ENCODE measurements around the gene POLR2E. TPM values are rescaled to one million over a fixed set of nuclear protein-coding genes. Genes with fewer than 3 reads are reported as not detected.
"Not testable (repeated sequence)": the region's sequence is repeated elsewhere in the genome, so short reads cannot be mapped to it uniquely, and the experiment has no call there.

The POLR2E gene
- total RNA-seq, 3 donors from 2014 or later: 108 to 138 (median 133) TPM

DNA sequence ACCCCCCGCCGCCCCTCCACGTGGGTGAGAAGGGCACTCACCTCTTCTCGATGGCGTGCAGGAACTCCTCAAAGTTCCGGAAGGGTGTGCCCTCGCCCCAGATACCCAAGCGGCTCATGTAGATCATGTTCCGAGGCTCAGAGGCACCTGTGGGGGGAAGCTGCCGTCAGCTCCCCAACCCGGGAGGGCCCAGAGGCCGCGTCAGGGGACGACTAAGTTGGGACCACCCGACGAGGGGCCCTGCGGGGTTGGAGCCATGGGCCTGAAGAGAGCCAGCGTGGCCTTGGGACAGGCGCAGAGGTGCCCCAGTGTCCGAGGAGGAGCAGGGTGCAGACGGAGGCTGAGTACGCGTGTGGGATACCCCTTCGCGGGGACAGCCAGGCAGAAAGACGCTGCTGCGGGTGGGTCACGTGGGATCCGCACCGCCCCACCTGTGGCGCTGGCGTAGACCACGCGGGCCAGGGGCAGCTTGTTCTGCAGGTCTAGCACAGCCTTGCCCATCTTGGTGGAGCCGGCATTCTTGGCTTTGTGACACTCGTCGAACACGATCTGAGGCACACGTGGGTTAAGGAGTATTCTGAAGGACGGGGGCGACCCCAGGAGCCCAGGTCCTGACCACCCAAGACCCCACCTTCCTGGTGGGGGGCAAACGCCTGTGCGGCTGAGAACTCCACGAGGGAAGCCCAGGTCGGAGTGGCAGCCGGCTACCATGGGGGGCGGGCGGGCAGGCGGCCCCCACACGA, 24.5 kb upstream of the POLR2E start:
- intact Hi-C loops (cut with DNase I, micrococcal nuclease): loop anchor here (10.0 kb wide), 3 partner anchors 55 to 75 kb away; partner anchors contain the start of gene SBNO2 (in 1 of the 2)
- Histone ChIP-seq H3K9me3 (no peaks in the 10 kb centered on the region), H3K4me1 (ENCODE audit: low read depth) (peaks cover 2% of the 10 kb centered on the region), H3K36me3 (ENCODE audit: low read depth) (peaks cover 15% of the 10 kb centered on the region), H3K4me3 (no peak overlapping the region)
- ATAC-seq (no peak), DNase-seq (no peak)
- TF ChIP-seq, protein P1, sequence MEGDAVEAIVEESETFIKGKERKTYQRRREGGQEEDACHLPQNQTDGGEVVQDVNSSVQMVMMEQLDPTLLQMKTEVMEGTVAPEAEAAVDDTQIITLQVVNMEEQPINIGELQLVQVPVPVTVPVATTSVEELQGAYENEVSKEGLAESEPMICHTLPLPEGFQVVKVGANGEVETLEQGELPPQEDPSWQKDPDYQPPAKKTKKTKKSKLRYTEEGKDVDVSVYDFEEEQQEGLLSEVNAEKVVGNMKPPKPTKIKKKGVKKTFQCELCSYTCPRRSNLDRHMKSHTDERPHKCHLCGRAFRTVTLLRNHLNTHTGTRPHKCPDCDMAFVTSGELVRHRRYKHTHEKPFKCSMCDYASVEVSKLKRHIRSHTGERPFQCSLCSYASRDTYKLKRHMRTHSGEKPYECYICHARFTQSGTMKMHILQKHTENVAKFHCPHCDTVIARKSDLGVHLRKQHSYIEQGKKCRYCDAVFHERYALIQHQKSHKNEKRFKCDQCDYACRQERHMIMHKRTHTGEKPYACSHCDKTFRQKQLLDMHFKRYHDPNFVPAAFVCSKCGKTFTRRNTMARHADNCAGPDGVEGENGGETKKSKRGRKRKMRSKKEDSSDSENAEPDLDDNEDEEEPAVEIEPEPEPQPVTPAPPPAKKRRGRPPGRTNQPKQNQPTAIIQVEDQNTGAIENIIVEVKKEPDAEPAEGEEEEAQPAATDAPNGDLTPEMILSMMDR (IDR thresholded peaks at IDR 0.05): no peak

DNA sequence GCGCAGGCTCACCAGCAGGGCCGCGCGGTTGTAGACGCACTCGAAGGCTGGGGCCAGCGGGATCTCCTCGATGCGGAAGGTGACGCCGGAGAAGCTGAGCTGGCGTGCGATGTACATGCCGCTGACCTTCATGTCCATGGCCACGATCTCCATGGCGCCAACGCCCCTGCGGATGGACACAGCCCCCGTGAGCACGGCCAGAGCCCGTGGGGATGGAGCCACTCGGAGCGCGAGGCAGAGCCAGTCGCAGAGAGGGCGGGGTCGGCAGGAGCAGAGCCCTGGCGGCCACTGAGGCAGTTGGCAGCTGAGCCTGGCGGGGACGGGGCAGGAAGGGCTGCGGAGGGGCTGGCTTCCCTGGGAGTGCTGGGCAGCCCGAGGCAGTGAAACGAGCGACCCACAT, 23.8 kb upstream of the POLR2E start:
- peaks cover 3% of the 10 kb centered on the region for H3K4me1 ChIP-seq (ENCODE audit: low read depth)
- DNase-seq (peak in 1 of 3 donors; percentile 55), ATAC-seq (no peak)
- no peak overlapping the region for H3K4me3 ChIP-seq
- no peaks in the 10 kb centered on the region for H3K9me3 ChIP-seq
- peaks cover 15% of the 10 kb centered on the region for H3K36me3 ChIP-seq (ENCODE audit: low read depth)
- TF ChIP-seq, protein P1 (IDR thresholded peaks at IDR 0.05): no peak
- intact Hi-C loops (cut with DNase I, micrococcal nuclease): loop anchor here (10.0 kb wide), 2 partner anchors 66 to 76 kb away; no protein-coding TSS in a partner anchor

GRCh38 chr19:1117654-1118053, 22.5 kb upstream of the POLR2E start:
- H3K4me1 ChIP-seq (ENCODE audit: low read depth): peaks cover 8% of the 10 kb centered on the region
- DNase-seq: no peak

GRCh38 chr19:1116726-1117581, 21.8 kb upstream of the POLR2E start:
- intact Hi-C loops (cut with DNase I, micrococcal nuclease): loop anchor here (10.0 kb wide), 2 partner anchors 68 to 78 kb away; no protein-coding TSS in a partner anchor
- peaks cover 12% of the 10 kb centered on the region for H3K4me1 ChIP-seq (ENCODE audit: low read depth)
- H3K9me3 ChIP-seq: no peaks in the 10 kb centered on the region
- H3K4me3 ChIP-seq: no peak overlapping the region
- peaks cover 7% of the 10 kb centered on the region for H3K36me3 ChIP-seq (ENCODE audit: low read depth)
- TF ChIP-seq, protein P1 (IDR thresholded peaks at IDR 0.05): no peak
- no peak for ATAC-seq
- DNase-seq: no peak

More at GRCh38 chr19:1117654-1118053, 22.5 kb upstream of the POLR2E start:
- intact Hi-C loops (cut with DNase I, micrococcal nuclease): loop anchor here (10.0 kb wide), 2 partner anchors 67 to 77 kb away; no protein-coding TSS in a partner anchor
- no peak overlapping the region for H3K4me3 ChIP-seq
- H3K36me3 ChIP-seq (ENCODE audit: low read depth): peaks cover 14% of the 10 kb centered on the region
- no peaks in the 10 kb centered on the region for H3K9me3 ChIP-seq
- TF ChIP-seq, protein P1 (IDR thresholded peaks at IDR 0.05): no peak
- no peak for ATAC-seq

DNA sequence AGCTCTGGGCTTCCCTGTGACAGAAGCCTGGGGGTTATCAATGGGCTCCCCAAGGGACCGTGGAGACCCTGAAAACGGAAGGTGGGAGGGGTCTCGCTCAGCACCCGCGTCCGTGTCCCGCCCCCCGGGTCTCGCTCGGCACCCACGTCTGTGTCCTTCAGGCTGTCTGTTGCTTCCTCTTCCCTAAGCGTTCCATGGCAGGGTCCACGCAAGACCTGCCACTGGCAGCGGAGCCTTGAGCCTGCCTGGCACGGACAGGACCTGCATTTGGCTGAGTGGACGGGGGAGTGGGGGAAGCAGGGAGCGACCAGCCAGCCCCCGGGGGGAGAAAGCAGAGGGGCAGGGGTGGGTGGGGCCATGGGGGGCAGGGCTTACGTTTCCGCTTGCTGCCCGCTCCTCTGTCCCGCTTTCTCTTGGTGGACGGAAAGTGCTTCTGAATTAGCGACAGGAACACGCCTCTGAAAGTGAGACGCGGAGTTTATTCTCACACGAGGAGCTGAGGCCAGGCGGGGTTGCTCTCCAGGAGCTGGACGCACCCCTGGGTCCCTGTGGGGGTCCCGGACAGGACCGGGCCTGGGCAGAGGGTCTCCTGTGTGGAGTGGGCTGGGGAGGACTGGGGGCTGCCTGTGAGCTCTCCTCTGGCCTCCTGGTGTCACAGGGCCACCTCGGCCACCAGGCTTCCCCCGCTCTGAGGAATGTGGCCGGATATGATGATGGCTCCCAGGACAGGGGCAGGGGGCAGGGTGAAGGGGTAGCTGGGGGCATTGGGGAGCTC, 20.7 kb upstream of the POLR2E start:
- Histone ChIP-seq H3K4me3 (no peak overlapping the region), H3K4me1 (ENCODE audit: low read depth) (peaks cover 12% of the 10 kb centered on the region), H3K36me3 (ENCODE audit: low read depth) (peaks cover 7% of the 10 kb centered on the region), H3K9me3 (no peaks in the 10 kb centered on the region)
- ATAC-seq (no peak), DNase-seq (no peak)
- intact Hi-C loops (cut with DNase I, micrococcal nuclease): loop anchor here (10.0 kb wide), 2 partner anchors 69 to 79 kb away; no protein-coding TSS in a partner anchor
- TF ChIP-seq, protein P1 (IDR thresholded peaks at IDR 0.05): no peak

GRCh38 chr19:1114728-1115127, 19.6 kb upstream of the POLR2E start:
- not testable (repeated sequence) for H3K9me3 ChIP-seq; DNase-seq; ATAC-seq; H3K36me3 ChIP-seq (ENCODE audit: low read depth); H3K4me3 ChIP-seq
- intact Hi-C loops (cut with DNase I, micrococcal nuclease): loop anchor here (10.0 kb wide), 2 partner anchors 70 to 80 kb away; no protein-coding TSS in a partner anchor
- peaks cover 12% of the 10 kb centered on the region for H3K4me1 ChIP-seq (ENCODE audit: low read depth)
